Amygdala (tissue), 56 donors: ENCODE data around the gene IGSF5.
A peak's percentile ranks its signal among the peaks of the same experiment; 100 is the strongest.

Experiments
- DNase-seq, 56 donors: peaks; one replicate each; lab custom pipeline; 2025; lab: John Stamatoyannopoulos, UW

Gene IGSF5

DNA sequence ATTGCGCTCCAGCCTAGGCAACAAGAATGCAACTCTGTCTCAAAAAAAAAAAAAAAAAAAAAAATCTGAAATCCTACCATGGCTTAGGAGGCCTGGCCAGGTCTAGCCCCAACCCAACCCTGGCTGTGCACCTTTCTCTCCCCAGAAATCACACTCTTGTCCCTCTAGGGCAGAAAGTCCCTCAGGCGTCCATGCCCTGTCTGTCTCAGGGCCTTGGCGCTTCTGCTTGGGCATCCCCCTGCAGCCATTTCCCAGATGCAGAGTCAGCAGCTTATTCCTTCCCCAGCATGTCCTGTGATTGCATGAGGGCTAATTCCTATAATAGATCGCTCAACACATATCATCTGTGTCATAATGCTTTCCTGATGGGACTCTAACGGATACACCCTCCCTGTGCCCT is 65.0 kb downstream of the IGSF5 start:
- DNase-seq, result no peak

GRCh38 chr21:39812983-39813382 is 68.0 kb downstream of the IGSF5 start:
- DNase-seq, result no peak

DNA sequence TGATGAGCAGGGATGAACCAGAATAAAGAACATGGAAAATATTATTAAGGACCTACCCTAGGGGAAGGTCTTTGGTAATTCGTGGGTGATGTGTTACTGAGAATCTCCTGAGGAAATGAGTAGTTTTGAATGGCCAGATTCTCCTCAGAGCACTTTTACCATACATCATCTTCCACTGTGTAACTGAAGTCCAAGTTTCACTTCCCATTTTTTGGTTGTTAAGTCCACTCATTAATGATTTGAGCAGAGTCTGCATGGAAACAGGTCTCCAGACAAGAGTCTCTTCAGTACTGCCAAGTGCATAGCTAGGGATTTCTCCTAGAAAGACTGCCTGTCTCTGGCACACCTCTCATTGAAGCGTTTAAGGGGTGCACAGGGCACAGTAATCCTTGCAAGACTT is 73.6 kb downstream of the IGSF5 start:
- no peak for DNase-seq

DNA sequence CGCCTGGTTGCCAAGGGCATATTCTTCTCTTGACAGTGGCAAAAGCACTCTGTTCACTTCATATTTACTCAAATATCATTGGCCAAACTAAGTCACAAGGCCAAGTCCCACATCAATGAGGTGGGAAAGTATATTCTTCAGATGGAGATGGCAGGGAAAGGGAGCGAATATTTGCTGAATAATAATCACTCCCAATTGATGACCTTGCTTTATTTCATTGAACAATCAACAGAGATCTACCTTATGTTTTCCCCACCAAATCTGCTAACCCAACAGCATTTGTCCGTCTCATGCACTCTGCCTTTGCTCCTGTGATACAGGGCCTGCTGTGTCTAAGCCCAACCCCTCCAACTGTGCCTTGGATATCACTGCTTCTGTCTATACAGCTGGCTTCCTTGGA is 77.1 kb downstream of the IGSF5 start:
- no peak for DNase-seq

DNA sequence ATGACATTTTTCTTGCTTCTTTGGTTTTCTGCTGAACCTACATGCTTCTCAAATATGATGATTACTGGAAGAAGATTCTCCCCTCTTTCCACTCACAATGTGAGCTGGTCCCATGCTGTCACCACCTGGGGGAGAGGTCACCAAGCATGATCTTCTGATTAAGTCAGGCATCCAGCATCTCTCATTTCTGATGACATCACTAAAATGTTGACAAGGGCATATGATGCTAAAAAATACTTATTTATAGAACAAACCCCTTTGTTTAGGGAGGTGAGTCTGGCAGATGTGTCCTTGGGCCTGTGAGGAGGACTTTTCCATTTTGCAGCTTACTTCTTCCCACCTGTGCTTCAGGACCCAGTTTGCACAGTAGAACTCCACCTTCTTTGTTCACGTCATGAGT is 80.3 kb downstream of the IGSF5 start:
- no peak for DNase-seq

GRCh38 chr21:39834543-39834942 is 89.6 kb downstream of the IGSF5 start:
- no peak for DNase-seq

GRCh38 chr21:39837861-39838359 is 92.9 kb downstream of the IGSF5 start:
- DNase-seq, result no peak

DNA sequence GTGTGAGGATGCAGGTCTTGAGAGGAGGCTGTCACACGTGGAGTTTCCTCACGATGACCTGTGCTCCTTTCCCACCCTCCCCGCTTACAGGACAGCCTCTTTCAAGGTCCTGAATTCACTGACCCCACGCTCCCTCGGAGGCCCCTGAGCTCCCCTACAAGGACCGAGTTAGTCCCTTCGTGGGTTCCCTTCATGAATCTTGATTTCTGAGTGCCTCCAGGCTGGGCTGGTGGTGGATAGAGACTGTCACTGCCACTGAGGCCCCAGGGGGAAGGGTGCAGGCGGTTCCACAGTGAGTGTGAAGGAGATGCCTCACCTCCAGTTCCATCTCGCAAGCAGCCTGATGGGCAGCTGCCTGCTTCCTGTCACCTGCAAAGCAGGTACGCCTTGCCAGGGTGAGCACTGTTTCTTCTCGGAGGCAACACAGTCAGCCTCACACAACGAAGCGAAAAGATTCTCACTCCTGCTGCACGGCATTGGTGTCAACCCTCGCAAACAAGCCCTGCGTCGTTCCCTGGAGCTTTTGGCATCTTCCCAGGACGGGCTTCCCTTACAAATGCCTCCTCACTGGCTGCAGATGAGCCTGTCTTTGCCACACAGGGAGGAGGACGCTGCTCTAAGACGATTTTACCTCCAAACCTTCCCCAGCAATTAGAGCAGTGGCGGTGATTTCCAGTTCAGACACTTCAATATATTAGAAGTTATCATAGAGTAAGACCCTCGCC is 95.6 kb downstream of the IGSF5 start:
- peak in 3 of 56 donors; percentile 0 to 6 (median 4) for DNase-seq

DNA sequence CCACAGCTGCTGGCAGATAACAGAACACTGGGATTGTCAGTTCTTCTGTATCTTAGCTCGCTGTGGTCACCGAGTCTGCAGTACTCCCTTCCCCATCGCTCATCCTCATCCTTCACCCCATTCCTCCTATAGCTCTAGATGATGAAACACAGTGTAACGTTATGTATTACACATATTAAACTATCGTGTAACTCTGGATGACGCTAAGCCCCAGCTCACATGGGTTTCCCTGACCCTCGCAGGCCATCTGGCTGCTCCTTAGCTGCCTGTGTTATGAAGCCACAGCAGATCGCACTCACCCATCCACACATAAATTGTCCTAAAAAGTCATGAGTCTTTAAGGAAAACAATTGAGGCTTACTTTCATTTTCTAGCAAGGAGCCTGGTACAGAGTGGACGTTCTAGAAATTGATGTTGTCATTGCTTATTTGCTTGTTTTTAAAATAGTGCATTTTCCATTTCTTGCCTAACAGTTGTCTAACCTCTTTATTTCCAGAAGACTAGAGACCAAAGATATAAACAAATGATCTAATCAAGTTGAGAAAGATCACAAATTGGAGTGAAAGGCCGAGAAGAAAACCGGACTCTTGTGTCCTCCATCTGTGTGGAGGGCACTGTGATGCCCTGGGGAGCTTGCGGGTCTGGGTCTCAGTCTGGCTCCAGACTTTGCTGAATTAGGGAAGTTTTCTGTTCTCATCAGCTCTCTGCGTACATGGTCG is 97.9 kb downstream of the IGSF5 start:
- no peak for DNase-seq

DNA sequence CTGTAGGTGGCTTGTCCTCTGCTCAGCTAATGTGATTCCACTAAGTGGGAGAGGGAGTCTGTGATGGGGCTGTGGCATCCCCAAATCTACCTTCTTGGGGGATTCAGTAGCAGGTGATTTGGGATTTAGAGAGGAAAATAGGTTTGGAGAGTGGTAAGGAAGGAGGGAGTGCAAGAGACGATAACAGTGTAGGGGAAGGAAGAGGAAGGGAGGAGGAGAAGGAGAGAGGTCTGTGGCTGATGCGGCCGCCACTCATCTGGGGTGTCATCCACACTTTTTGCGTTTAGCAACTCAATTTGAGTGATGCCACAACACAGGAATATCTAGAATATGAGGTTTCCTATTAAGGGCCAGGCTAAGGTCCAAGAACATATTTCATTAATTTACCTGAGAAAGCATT is 98.5 kb downstream of the IGSF5 start:
- no peak for DNase-seq

- no peak for DNase-seq
These were observed 98.9 kb downstream of the IGSF5 start for GRCh38 chr21:39843916-39844315.

DNA sequence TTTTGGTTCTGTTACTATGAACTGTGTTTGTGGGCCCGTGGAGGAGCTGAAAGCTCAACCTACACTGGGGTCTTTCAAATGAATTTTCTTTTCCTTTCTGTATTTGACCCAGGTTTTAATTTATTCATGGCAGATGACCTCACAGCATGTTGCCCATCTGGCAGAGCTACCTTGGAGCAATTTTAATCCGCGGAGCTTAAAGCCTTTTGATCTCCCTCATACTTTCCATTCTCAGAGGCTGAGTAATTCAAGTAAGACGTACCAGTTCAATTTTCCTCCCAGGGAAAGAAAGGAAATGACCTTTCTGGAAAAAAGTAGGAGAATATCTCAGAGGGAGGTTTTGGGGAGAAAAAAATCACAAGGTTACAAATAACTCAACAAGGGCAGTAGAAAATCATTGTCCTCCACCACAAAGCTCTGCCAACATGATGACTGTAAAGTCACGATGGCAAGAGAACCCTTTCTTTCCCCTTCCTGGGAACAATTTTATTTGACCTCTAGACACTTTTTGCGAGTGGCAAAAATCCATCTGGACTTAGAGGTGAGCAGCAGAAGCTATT is 100.7 kb downstream of the IGSF5 start:
- no peak for DNase-seq

- no peak for DNase-seq
These were observed 102.9 kb downstream of the IGSF5 start for GRCh38 chr21:39847877-39848276.

DNA sequence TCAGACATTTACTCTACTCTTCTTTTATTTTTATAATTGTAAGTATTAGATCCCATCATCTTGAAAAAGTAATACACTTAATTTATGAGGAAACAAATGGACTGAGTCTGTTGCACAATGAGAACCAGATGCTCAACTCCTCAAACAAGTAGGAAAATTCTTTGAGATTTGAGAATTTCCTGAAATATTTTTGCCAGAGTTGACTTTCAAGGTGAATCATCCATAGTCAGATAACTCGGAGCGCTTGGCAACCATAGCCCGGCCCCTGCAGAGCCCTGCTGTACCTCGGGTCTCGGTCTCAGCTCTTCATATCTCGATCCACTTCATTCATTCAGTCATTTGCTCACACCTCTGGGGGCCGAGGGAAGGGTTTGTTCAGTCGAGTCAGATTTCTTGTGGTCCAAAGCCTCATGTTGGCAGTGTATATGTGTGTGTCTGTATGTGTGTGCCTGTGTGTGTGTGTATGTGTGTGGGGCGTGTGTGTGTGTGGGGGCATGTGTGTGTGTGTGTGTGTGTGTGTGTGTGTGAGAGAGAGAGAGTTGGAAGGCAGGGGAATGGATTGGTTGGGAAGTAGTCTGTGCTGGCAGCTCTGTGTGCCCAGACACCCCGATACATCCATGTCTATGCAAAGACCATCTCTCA is 104.2 kb downstream of the IGSF5 start:
- no peak for DNase-seq

DNA sequence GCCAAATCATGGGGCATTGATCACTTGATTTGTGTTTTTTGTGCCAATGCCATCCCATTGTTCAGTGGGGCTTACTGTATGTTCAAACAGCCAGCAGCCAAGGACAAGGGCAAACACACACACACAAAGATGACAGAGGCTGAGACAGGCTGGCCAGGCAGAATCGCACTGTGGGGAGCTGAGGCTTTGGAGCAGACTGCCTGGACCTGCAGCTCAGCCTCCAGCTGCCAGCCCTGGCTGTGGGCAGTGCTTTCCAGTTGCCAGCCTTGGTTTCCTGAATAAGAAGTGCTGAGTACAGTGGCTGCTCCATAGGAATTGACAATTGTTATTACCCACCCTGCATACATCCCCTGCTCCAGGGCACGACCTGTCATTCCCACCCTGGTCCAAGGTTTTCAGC is 105.3 kb downstream of the IGSF5 start:
- DNase-seq, result no peak

GRCh38 chr21:39851002-39851618 is 106.1 kb downstream of the IGSF5 start:
- DNase-seq, result no peak
